CD14-positive monocyte (primary cell): ENCODE data around the gene HPS1. TPM values are rescaled to one million over a fixed set of nuclear protein-coding genes. Genes with fewer than 3 reads are reported as not detected.

Source experiments
- DNase-seq, 3 donors: peaks; one replicate each; pipeline ENCODE4 v3.0.0-alpha.2; 2011 to 2022
- H2AFZ ChIP-seq: 2 replicates; pipeline ENCODE4 v1.6.0; 2012; ENCODE audit warnings: mild to moderate bottlenecking, low read depth, low read length, inconsistent platforms; ENCODE audit not compliant: insufficient read depth, poor library complexity, severe bottlenecking
- H3K27ac ChIP-seq, 2 donors: 1 replicate in 1 of 2; 2 replicates in 1 of 2; pipeline ENCODE4 v1.5.1; 2012 to 2013; ENCODE audit warnings: low read length in 2 of 2, control low read depth in 1 of 2, inconsistent platforms in 1 of 2, low read depth in 1 of 2, mild to moderate bottlenecking in 1 of 2
- H3K27me3 ChIP-seq, 2 donors: one replicate each; pipeline versions ENCODE4 v1.6.0 to v1.6.1; 2011 to 2013; ENCODE audit warnings: low read length in 2 of 2; ENCODE audit not compliant: control insufficient read depth in 2 of 2, insufficient read depth in 2 of 2
- H3K36me3 ChIP-seq, 2 donors: replicated peaks in 1 of 2; 1 replicate in 1 of 2; 2 replicates in 1 of 2; pipeline versions ENCODE4 v1.5.1 to v1.6.1; 2012 to 2013; ENCODE audit warnings: low read length in 2 of 2, control low read depth in 1 of 2, inconsistent platforms in 1 of 2, mild to moderate bottlenecking in 1 of 2; ENCODE audit not compliant: insufficient read depth in 2 of 2, control insufficient read depth in 1 of 2
- H3K4me1 ChIP-seq, 2 donors: 1 replicate in 1 of 2; 2 replicates in 1 of 2; pipeline versions ENCODE4 v1.5.1 to v1.6.1; 2012 to 2013; ENCODE audit warnings: low read length in 2 of 2, control low read depth in 1 of 2, inconsistent platforms in 1 of 2, mild to moderate bottlenecking in 1 of 2, moderate library complexity in 1 of 2; ENCODE audit not compliant: insufficient read depth in 2 of 2, control insufficient read depth in 1 of 2
- H3K4me2 ChIP-seq: replicated peaks from 2 replicates; pipeline ENCODE3; 2012; ENCODE audit warnings: low read length, moderate library complexity, mild to moderate bottlenecking; ENCODE audit not compliant: poor library complexity, severe bottlenecking; ENCODE audit errors: extremely low read depth
- H3K4me3 ChIP-seq, 3 experiments: fragments of 200-600 bp in 1 of 3; sonication (generic) in 1 of 3; replicated peaks in 1 of 3; 1 replicate in 2 of 3; 2 replicates in 1 of 3; pipeline ENCODE4 v1.5.1; 2011 to 2013; ENCODE audit warnings: low read length in 3 of 3, mild to moderate bottlenecking in 3 of 3, control low read depth in 2 of 3, low read depth in 2 of 3, inconsistent platforms in 1 of 3, moderate library complexity in 1 of 3
- H3K79me2 ChIP-seq: 2 replicates; pipeline ENCODE4 v1.6.0; 2012; ENCODE audit warnings: mild to moderate bottlenecking, control low read depth, inconsistent platforms, low read length, moderate library complexity; ENCODE audit not compliant: insufficient read depth
- H3K9ac ChIP-seq: 2 replicates; pipeline ENCODE4 v1.6.0; 2017; ENCODE audit warnings: low read length, mild to moderate bottlenecking; ENCODE audit not compliant: insufficient read depth, poor library complexity, severe bottlenecking
- H3K9me3 ChIP-seq, 2 donors: replicated peaks in 1 of 2; 1 replicate in 1 of 2; 2 replicates in 1 of 2; pipeline versions ENCODE4 v1.5.1 to v1.6.1; 2012 to 2013; ENCODE audit warnings: low read length in 2 of 2, control low read depth in 1 of 2; ENCODE audit not compliant: control insufficient read depth in 1 of 2, insufficient read depth in 1 of 2
- H4K20me1 ChIP-seq: 2 replicates; pipeline ENCODE4 v1.6.0; 2012; ENCODE audit warnings: mild to moderate bottlenecking, low read length, control low read depth, moderate library complexity; ENCODE audit not compliant: insufficient read depth
- H3K27ac Mint-ChIP-seq, 7 donors: one replicate each; pipeline ENCODE4 v1.8.0; 2020; ENCODE audit warnings: mild to moderate bottlenecking in 7 of 7, mixed read lengths in 7 of 7, moderate library complexity in 6 of 7, inconsistent platforms in 2 of 7
- H3K27me3 Mint-ChIP-seq, 3 donors: one replicate each; pipeline ENCODE4 v1.8.0; 2021 to 2022; ENCODE audit warnings: low read depth in 3 of 3, mild to moderate bottlenecking in 3 of 3, mixed read lengths in 3 of 3, moderate library complexity in 3 of 3, inconsistent platforms in 1 of 3
- H3K36me3 Mint-ChIP-seq, 2 donors: one replicate each; pipeline ENCODE4 v1.8.0; 2020; ENCODE audit warnings: mixed read lengths in 2 of 2, inconsistent platforms in 1 of 2, mild to moderate bottlenecking in 1 of 2
- H3K4me1 Mint-ChIP-seq: one replicate; pipeline ENCODE4 v1.8.0; 2020; ENCODE audit warnings: mild to moderate bottlenecking, mixed read lengths
- H3K4me3 Mint-ChIP-seq, 2 donors: one replicate each; pipeline ENCODE4 v1.8.0; 2020; ENCODE audit warnings: mild to moderate bottlenecking in 2 of 2, mixed read lengths in 2 of 2, moderate library complexity in 1 of 2
- H3K9me3 Mint-ChIP-seq, 7 donors: one replicate each; pipeline ENCODE4 v1.8.0; 2020 to 2022; ENCODE audit warnings: mixed read lengths in 7 of 7, mild to moderate bottlenecking in 6 of 7, moderate library complexity in 6 of 7, inconsistent platforms in 2 of 7
- WGBS: methylation state at CpG from one replicate; pipeline ENCODE4 v1.1.5; 2013; ENCODE audit warnings: missing lambda C conversion rate; ENCODE audit not compliant: insufficient coverage; 5-methylcytosine and 5-hydroxymethylcytosine counted together
- intact Hi-C, 2 donors: fragments of 100-400 bp; cut with micrococcal nuclease; formaldehyde crosslinking; loops; one replicate each; pipeline versions ENCODE4 v1.15.0 to v1.15.1; 2023
- polyA plus RNA-seq, 3 donors: library from polyadenylated mRNA; depleted of rRNA in 1 of 3; unstranded in 2 of 3; stranded (reverse) in 1 of 3; fragments of 300-500 nt in 2 of 3; fragments of >200 nt in 1 of 3; fragmentation: Illumina TruSeq in 2 of 3; gene quantifications; 1 replicate in 2 of 3; 2 replicates in 1 of 3; pipeline ENCODE4 v1.2.3, GENCODE V29; 2012 to 2021
- TF ChIP-seq, protein P1 (sequence below): fragments of 200-600 bp; IDR thresholded peaks from one replicate; pipeline ENCODE4 v1.8.0; 2022; ENCODE audit warnings: antibody characterized with exemption, mild to moderate bottlenecking

Gene HPS1
- polyA plus RNA-seq, 3 donors: 73.0 to 135 (median 85.2) TPM

DNA sequence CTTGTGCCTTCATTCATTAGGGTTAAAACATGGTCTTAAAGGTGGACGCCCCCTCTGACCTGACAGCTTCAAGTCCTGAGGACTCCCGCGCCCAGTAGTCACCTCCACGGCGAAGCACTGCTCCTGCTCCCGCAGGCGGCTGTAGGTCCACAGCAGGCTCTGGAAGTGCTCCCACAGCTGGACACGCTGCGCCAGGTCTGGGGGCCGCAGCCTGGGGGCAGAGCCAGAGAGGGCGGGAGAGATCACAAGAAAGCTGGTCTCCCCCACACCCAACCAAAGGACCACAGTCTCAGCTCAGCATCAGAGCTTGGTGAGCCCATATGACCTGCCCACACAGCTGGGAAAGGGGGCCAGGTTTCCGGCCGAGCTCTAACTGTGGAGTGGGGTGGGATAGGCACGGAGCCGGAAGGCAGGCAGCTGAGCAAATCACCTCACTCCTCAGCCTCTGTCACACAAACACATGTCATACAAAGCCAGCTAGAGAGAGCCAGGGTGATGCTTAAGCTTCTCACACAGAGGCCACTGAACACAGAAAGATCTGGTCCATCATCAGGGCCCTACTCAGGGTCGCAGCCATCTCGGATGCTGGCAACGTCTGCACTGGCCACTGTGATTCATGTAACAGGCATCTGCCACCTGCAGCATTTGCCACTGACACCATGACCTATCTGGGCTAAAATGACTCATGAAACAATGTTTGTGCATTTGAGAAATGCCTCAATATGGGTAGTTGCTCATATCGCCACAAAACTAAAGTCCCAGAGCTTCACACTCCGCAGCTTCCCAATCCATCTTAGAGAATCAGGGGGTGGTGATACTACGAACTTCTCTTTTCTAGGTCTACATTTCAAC, 12.6 kb downstream of the HPS1 start:
- 98% methylated on average over 16 of the region's 21 CpGs for WGBS
- no peak overlapping the region for H2AFZ ChIP-seq
- H3K4me1 ChIP-seq: no peaks in the 10 kb centered on the region
- Mint-ChIP-seq H3K27ac (peak overlapping the region in 1 of 7 donors; percentile 30), H3K4me3 (no peak overlapping the region), H3K4me1 (no peaks in the 10 kb centered on the region), H3K9me3 (peaks cover 2 to 11% (median 3%) of the 10 kb centered on the region in 7 donors), H3K36me3 (peaks cover 85 to 95% of the 10 kb centered on the region in 2 donors), H3K27me3 (no peaks in the 10 kb centered on the region)
- intact Hi-C loops: no loop called here
- peaks cover 0 to 6% of the 10 kb centered on the region in 2 donors for H3K9me3 ChIP-seq
- no peak overlapping the region for H3K4me3 ChIP-seq
- H3K27me3 ChIP-seq: no peaks in the 10 kb centered on the region
- H3K27ac ChIP-seq: no peak overlapping the region
- peaks cover 79 to 100% of the 10 kb centered on the region in 2 donors for H3K36me3 ChIP-seq
- peaks cover 42% of the 10 kb centered on the region for H4K20me1 ChIP-seq
- no peak overlapping the region for H3K9ac ChIP-seq
- no peak overlapping the region for H3K4me2 ChIP-seq
- no peak for DNase-seq
- H3K79me2 ChIP-seq: peaks cover 1% of the 10 kb centered on the region
- TF ChIP-seq, protein P1, sequence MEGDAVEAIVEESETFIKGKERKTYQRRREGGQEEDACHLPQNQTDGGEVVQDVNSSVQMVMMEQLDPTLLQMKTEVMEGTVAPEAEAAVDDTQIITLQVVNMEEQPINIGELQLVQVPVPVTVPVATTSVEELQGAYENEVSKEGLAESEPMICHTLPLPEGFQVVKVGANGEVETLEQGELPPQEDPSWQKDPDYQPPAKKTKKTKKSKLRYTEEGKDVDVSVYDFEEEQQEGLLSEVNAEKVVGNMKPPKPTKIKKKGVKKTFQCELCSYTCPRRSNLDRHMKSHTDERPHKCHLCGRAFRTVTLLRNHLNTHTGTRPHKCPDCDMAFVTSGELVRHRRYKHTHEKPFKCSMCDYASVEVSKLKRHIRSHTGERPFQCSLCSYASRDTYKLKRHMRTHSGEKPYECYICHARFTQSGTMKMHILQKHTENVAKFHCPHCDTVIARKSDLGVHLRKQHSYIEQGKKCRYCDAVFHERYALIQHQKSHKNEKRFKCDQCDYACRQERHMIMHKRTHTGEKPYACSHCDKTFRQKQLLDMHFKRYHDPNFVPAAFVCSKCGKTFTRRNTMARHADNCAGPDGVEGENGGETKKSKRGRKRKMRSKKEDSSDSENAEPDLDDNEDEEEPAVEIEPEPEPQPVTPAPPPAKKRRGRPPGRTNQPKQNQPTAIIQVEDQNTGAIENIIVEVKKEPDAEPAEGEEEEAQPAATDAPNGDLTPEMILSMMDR: no peak

DNA sequence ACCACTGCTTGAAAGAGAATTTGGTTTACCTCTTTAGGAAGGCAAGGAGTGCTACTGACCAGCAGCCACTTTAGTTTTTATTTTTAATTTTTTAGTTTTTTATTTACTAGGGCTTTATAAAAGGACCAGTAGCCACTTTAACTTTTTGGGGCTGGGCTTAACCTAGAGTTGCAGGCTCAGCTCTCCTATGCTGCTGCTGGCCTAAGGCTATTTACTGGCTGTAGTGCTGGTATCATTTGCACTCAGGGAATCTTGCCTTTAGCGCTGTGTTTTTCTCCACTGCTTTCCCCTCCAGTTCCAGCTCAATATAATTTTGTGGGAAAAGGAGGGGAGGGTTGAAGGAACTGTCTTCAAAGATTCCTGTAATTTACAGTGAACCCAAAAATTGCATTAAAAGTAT, 13.4 kb downstream of the HPS1 start:
- H3K36me3 Mint-ChIP-seq: peaks cover 83 to 94% of the 10 kb centered on the region in 2 donors
- Histone ChIP-seq H3K4me3 (no peak overlapping the region), H3K9me3 (peaks cover 0 to 6% of the 10 kb centered on the region in 2 donors), H3K36me3 (peaks cover 77 to 96% of the 10 kb centered on the region in 2 donors), H3K9ac (no peak overlapping the region), H3K4me2 (no peak overlapping the region), H2AFZ (no peak overlapping the region), H3K27me3 (no peaks in the 10 kb centered on the region), H3K27ac (no peak overlapping the region), H3K4me1 (no peaks in the 10 kb centered on the region), H3K79me2 (no peaks in the 10 kb centered on the region), H4K20me1 (peaks cover 35% of the 10 kb centered on the region)
- no peak overlapping the region for H3K4me3 Mint-ChIP-seq
- no CpG with 5 or more reads among the region's 1 CpG for WGBS
- TF ChIP-seq, protein P1: no peak
- H3K27ac Mint-ChIP-seq: no peak overlapping the region
- DNase-seq: no peak
- no peaks in the 10 kb centered on the region for H3K27me3 Mint-ChIP-seq
- H3K4me1 Mint-ChIP-seq: no peaks in the 10 kb centered on the region
- intact Hi-C loops: no loop called here
- peaks cover 2 to 11% (median 3%) of the 10 kb centered on the region in 7 donors for H3K9me3 Mint-ChIP-seq
